ENCODE data around the gene POT1. TPM values are rescaled to one million over a fixed set of nuclear protein-coding genes. Genes with fewer than 3 reads are reported as not detected.

Gene POT1
- total RNA-seq, 1 donor from 2014 or later: 28.7 TPM

DNA sequence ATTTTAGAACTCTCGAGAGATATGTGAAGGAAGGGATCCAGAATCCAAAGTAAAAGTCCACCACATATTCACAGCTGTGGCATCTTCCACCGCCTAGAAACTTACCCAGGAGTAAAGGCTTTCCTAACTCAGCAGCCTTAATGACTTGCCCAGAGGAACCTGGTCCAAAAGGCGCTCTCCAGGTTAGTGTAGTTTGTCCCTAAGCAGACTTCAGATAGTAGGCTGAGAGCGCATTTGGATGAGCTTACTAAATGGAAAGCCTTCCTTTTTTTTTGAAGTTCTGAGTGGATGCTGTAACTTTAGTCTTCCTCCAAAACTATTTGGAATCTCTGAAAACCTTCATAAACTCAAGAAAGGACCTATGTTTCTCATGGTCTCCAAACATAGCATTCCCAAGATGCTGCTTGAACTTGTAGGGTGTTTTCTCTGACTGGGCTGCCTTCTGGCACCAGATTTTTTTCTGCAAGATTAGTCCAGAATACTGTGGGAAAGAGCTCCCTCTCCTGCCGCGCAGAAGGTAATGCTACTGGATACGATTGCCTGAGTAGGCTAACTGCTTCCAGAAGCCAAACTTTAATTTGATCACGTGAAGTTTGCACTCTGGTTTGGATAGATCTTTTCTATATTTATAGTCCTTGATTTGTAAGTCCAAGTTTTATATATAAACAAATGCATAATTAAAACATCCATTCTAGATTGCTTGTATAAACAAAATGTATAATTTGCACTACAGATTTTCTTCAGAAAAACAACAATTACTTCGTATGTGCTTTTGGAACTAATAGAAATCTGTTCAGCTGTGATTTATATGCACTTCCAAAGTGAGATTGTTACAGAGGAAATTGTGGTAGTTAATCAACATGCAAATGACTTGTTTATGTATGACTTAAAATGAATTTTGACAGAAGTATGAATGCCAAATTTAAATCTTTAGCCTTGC lies 144.5 kb downstream of the POT1 start:
- H3K36me3 ChIP-seq: no peaks in the 10 kb centered on the region
- intact Hi-C loops (cut with DNase I): loop anchor here (10.0 kb wide), 1 partner anchor 630 kb away; no protein-coding TSS in a partner anchor
- H3K4me1 ChIP-seq: no peaks in the 10 kb centered on the region
- TF ChIP-seq, protein P1, sequence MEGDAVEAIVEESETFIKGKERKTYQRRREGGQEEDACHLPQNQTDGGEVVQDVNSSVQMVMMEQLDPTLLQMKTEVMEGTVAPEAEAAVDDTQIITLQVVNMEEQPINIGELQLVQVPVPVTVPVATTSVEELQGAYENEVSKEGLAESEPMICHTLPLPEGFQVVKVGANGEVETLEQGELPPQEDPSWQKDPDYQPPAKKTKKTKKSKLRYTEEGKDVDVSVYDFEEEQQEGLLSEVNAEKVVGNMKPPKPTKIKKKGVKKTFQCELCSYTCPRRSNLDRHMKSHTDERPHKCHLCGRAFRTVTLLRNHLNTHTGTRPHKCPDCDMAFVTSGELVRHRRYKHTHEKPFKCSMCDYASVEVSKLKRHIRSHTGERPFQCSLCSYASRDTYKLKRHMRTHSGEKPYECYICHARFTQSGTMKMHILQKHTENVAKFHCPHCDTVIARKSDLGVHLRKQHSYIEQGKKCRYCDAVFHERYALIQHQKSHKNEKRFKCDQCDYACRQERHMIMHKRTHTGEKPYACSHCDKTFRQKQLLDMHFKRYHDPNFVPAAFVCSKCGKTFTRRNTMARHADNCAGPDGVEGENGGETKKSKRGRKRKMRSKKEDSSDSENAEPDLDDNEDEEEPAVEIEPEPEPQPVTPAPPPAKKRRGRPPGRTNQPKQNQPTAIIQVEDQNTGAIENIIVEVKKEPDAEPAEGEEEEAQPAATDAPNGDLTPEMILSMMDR (IDR thresholded peaks at IDR 0.05): peak; percentile 21 to 77 (median 74)
- H3K9me3 ChIP-seq: no peaks in the 10 kb centered on the region
- no peak for DNase-seq (ENCODE audit: low spot score in 2 of 2)
- no peak overlapping the region for H3K27ac ChIP-seq
- H3K27me3 ChIP-seq: no peaks in the 10 kb centered on the region
- no peak overlapping the region for H3K4me3 ChIP-seq

DNA sequence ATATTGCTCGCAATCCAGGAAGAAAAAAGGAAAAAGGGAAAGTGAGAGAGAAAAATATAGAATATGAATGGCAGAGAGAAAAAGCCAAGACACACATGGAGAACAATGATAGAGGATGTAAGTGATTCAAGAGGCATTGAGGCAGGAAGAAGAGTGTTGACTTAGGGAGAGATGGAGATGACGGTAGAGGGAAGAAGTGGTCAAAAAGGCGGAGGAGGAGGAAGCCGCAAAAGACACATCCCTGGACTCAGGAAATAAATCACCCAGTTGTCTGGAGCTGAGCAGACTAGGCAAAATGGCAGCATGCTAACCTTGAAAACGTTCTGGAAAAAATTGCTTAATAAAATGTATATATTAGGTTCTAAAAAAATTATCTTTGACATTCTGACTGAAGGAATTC lies 146.4 kb downstream of the POT1 start:
- Histone ChIP-seq H3K9me3 (no peaks in the 10 kb centered on the region), H3K27me3 (no peaks in the 10 kb centered on the region), H3K27ac (no peak overlapping the region), H3K4me3 (no peak overlapping the region), H3K4me1 (no peaks in the 10 kb centered on the region), H3K36me3 (no peaks in the 10 kb centered on the region)
- TF ChIP-seq, protein P1 (IDR thresholded peaks at IDR 0.05): no peak
- no peak for DNase-seq (ENCODE audit: low spot score in 2 of 2)
- intact Hi-C loops (cut with DNase I): loop anchor here (10.0 kb wide), 1 partner anchor 628 kb away; no protein-coding TSS in a partner anchor

DNA sequence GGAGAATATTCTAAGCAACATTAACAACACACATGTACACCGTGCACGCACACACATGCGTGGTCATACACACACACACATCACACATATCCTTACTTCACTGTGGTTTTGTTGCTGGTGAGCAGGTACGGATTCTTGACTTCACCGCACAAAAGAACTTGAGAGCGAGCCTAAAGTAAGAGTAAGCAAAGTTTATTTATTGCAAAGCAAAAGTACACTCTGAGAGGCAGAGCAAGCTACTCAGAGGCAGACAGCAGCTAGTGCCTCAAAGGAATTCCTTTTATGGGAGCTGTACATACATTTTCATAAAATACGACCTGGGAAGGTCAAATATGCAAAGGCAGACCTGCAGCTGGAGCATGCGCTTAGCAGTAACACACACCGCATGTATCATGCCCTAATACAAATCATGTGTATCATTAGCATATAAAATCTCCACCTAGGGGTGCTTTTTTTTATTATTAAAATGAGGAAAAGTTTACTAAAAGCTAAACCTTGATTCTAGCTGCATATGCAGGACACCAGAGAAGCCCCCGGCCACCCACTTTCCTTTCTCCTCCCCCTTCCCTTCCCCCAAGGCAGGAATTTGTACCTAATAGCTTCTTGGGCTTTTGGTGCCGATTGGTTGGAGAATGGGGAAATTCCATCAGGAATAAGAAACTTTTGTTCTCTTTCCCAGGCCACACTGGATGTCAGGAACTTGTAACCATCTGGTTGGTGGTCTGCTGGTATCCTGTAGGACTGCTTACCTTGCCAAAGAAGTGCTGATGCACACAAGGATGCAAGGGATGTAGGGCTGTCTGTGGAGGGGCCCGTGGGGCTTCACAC lies 147.5 kb downstream of the POT1 start:
- Histone ChIP-seq H3K4me3 (no peak overlapping the region), H3K9me3 (no peaks in the 10 kb centered on the region), H3K4me1 (no peaks in the 10 kb centered on the region), H3K27ac (no peak overlapping the region), H3K27me3 (no peaks in the 10 kb centered on the region), H3K36me3 (no peaks in the 10 kb centered on the region)
- TF ChIP-seq, protein P1 (IDR thresholded peaks at IDR 0.05): no peak
- DNase-seq (ENCODE audit: low spot score in 2 of 2): no peak
- intact Hi-C loops (cut with DNase I): loop anchor here (10.0 kb wide), 1 partner anchor 627 kb away; no protein-coding TSS in a partner anchor

DNA sequence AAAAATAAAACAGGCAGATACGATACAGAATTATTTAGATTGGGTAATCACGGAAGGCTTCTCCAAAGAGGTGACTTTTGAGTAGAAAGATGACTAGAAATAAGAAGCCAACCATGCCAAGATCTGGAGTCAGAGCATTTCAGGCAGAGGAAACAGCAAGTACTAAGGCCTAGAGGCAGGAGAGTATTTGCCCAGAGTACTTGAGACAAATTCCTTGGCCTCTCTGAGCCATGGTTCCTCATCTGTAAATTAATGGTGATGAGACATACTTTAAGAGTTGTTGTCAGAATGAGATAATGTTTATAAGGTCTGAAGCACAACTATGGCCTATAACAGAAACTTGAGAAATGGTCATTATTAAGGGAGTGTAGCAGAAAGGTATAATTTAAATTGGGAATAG lies 148.2 kb downstream of the POT1 start:
- H3K4me3 ChIP-seq: no peak overlapping the region
- no peak for DNase-seq (ENCODE audit: low spot score in 2 of 2)
- H3K27me3 ChIP-seq: no peaks in the 10 kb centered on the region
- TF ChIP-seq, protein P1 (IDR thresholded peaks at IDR 0.05): no peak
- H3K36me3 ChIP-seq: no peaks in the 10 kb centered on the region
- no peaks in the 10 kb centered on the region for H3K4me1 ChIP-seq
- intact Hi-C loops (cut with DNase I): loop anchor here (10.0 kb wide), 1 partner anchor 627 kb away; no protein-coding TSS in a partner anchor
- H3K27ac ChIP-seq: no peak overlapping the region
- no peaks in the 10 kb centered on the region for H3K9me3 ChIP-seq

DNA sequence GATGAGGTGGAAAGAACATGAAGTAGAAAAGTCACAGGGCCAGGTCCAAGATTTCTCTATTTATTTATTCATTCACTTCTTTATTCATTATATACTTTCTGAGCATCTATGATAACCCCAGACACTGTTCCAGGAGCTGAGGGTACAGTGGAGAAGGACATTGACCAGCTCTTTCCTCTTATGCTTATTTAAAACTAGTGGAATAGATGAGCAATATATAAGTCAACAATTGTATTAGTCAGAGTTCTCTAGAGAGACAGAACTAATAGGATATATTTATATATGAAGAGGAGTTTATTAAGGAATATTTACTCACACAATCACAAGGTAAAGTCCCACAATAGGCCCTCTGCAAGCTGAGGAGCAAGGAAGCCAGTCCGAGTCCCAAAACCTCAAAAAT lies 149.0 kb downstream of the POT1 start:
- Histone ChIP-seq H3K27me3 (no peaks in the 10 kb centered on the region), H3K4me3 (no peak overlapping the region), H3K9me3 (no peaks in the 10 kb centered on the region), H3K4me1 (no peaks in the 10 kb centered on the region), H3K27ac (no peak overlapping the region), H3K36me3 (no peaks in the 10 kb centered on the region)
- intact Hi-C loops (cut with DNase I): loop anchor here (10.0 kb wide), 1 partner anchor 626 kb away; no protein-coding TSS in a partner anchor
- no peak for DNase-seq (ENCODE audit: low spot score in 2 of 2)
- TF ChIP-seq, protein P1 (IDR thresholded peaks at IDR 0.05): no peak
